ENCODE measurements around the gene GPR63.

GPR63 gene

DNA sequence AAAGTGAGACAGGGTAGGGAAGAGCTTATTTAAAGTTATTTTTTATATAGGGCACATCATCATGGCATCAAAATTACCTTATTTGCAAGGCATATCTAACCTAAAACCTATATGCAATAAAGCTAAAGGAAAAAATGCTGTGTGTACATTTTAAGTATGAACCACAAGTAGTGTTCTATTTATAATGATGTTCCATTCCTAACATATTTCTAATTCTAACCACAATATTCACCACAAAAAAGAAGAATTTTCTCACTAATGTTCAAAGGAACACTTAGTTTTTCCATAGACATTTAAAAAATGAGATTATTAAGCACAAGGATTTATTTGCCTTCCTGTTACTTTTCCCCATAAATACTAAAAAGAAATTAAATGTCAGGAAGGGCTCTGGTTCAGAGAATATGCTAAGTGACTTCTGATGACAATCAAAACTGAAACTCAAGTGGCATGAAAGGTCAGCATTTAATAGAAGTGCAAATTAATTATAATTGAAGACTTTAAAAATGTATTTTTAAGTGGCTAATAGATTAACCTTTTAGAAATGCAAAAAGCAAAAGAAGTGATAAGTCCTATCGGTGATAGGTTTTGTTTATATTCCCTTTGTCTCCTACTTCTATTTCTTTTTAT lies 25.1 kb downstream of the GPR63 start:
- in situ Hi-C loops (cut with MboI; ENCODE audit: low pct_unique_long_range_greater_than_20kb, low sequenced_read_pairs, unreplicated experiment) = no loop called here
- DNase-seq (ENCODE audit: low spot score) = no peak
- TF ChIP-seq CTCF (IDR thresholded peaks at IDR 0.05; ENCODE audit: extremely low read depth, insufficient read depth, missing control alignments) = no peak

DNA sequence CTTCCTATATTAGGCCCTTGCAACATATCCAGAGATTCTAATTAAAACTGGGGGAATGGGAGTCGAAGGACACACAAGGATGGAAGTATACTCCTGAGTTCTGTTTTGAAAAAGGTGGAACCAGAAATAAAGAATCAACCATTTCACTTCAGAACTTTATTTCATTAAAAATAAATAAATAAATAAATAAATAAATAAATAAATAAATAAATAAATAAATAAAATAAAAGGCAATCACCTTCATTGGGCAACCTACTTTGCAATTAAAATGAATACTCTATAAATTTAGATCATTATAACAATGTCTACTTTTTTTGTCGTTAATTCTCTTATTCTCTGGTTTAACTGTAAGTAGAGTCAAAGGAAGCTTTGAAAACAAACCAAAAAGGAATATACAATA lies 25.6 kb downstream of the GPR63 start:
- DNase-seq (ENCODE audit: low spot score) = no peak
- TF ChIP-seq CTCF (IDR thresholded peaks at IDR 0.05; ENCODE audit: extremely low read depth, insufficient read depth, missing control alignments) = no peak
- in situ Hi-C loops (cut with MboI; ENCODE audit: low pct_unique_long_range_greater_than_20kb, low sequenced_read_pairs, unreplicated experiment) = no loop called here

- no peak for TF ChIP-seq CTCF (IDR thresholded peaks at IDR 0.05; ENCODE audit: extremely low read depth, insufficient read depth, missing control alignments)
- in situ Hi-C loops (cut with MboI; ENCODE audit: low pct_unique_long_range_greater_than_20kb, low sequenced_read_pairs, unreplicated experiment) = no loop called here
- no peak for DNase-seq (ENCODE audit: low spot score)
Observed at GRCh38 chr6:96811136-96811535, 26.1 kb downstream of the GPR63 start.

GRCh38 chr6:96809119-96809518 lies 28.2 kb downstream of the GPR63 start:
- TF ChIP-seq CTCF (IDR thresholded peaks at IDR 0.05; ENCODE audit: extremely low read depth, insufficient read depth, missing control alignments) = no peak
- in situ Hi-C loops (cut with MboI; ENCODE audit: low pct_unique_long_range_greater_than_20kb, low sequenced_read_pairs, unreplicated experiment) = no loop called here
- no peak for DNase-seq (ENCODE audit: low spot score)

GRCh38 chr6:96803106-96803481 lies 34.2 kb downstream of the GPR63 start:
- TF ChIP-seq CTCF (IDR thresholded peaks at IDR 0.05; ENCODE audit: extremely low read depth, insufficient read depth, missing control alignments) = no peak
- in situ Hi-C loops (cut with MboI; ENCODE audit: low pct_unique_long_range_greater_than_20kb, low sequenced_read_pairs, unreplicated experiment) = no loop called here
- no peak for DNase-seq (ENCODE audit: low spot score)

DNA sequence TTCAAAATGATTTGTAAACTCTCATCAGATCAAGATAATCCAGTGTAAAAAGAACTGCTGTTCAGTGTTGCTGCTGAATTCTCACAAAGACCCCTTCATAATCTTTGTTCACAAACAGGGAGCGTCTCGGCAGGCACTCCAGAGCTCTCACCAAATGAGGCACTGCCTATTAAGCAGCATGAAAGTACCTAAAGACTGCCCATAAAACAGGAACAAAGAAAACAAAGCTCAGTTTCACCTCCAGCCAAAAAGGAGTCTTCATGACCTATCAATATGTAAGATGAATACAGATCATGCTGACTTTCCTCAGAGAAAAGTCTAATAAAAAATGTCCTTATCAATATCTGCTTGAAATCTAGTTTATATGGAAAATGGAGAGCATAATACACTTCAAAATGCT lies 41.8 kb downstream of the GPR63 start:
- no peak for TF ChIP-seq CTCF (IDR thresholded peaks at IDR 0.05; ENCODE audit: extremely low read depth, insufficient read depth, missing control alignments)
- peak; percentile 30 for DNase-seq (ENCODE audit: low spot score)
- in situ Hi-C loops (cut with MboI; ENCODE audit: low pct_unique_long_range_greater_than_20kb, low sequenced_read_pairs, unreplicated experiment) = no loop called here

DNA sequence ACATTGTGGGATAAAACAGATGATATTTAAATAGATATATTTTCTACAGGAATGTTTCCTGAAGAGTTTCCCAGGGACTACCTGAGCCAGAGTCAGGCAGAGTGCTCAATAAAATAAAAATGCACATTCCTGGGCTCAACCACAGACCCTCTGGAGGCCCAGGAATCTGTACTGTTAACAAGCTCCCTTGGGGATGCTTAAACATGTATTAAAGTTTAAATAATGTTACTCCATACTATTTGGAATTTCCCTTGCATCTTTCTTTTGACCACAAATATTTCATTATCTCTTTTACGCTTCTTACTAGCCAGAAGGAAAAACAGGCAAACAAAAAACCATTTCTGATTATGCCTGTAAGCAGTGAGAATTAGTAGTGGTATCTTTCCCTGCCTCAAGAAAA lies 42.3 kb downstream of the GPR63 start:
- no peak for DNase-seq (ENCODE audit: low spot score)
- in situ Hi-C loops (cut with MboI; ENCODE audit: low pct_unique_long_range_greater_than_20kb, low sequenced_read_pairs, unreplicated experiment) = no loop called here
- no peak for TF ChIP-seq CTCF (IDR thresholded peaks at IDR 0.05; ENCODE audit: extremely low read depth, insufficient read depth, missing control alignments)

Data from GM13977 (cell line).